Activated T-helper 1 cell treated with Interleukin-2 at 50 U/mL for 16 hours (primary cell): Measurements from ENCODE around the gene SLC47A2.

Experiments used
- DNase-seq: peaks from one replicate; pipeline ENCODE4 v3.0.0-alpha.2; 2020; ENCODE audit warnings: low read depth

The SLC47A2 gene

GRCh38 chr17:19645734-19646201 is 70.6 kb downstream of the SLC47A2 start:
- DNase-seq, result peak; percentile 9

DNA sequence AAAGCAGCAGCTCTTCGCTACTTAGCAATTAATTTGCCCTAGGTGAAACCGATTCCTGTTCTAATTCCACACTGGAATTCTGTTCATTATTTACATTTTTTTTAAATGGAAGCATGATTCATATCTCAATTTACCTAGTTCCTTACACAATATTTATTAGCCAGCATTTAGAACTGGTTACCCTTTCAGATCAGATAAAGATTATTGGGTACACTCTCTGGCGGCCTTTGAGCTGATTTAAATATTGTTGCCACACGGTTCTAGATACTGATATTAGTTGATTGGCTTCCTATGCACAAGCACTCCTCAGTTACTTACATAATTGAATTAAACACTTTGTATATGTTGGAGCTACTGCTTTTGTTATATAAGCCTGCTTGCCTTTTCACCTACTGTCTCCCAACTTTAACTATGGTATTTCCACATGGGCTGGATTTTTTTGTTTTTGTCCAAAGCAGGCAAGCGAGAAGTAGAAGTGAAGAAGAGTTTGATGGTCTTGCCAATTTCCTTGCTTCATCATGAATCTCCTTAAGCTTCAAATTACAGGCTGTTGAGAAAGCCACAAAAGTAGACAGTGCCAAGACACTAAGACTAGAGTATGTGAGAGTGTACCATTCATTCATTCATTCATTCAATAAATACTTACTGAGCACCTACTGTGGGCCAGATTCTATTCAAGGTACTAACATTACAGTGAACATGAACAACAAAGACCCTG is 71.7 kb downstream of the SLC47A2 start:
- no peak for DNase-seq

DNA sequence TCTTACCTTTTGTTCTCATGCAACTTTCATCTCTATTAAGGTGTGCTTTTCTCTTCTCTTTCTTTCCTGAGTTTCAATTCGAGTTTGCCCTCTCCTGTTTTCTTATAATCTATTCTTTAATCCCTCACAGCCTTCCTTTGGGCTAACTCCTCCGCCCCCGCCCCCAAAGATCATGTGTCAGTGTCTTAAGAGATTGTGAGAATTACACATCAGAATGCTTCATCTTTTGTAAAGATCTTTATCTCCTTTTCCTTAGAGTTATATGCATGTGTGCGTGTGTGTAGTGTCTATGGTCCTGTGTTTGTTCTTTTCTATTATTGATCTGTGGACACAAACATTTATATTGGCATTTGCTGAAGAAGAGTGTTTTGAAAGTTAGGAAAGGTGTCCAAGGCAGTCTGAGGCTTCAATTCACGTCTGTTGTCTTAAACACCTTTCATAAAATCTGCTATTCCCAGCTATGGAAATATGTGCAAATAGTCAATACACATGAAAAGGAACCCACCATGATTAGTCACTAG is 74.0 kb downstream of the SLC47A2 start:
- no peak for DNase-seq

DNA sequence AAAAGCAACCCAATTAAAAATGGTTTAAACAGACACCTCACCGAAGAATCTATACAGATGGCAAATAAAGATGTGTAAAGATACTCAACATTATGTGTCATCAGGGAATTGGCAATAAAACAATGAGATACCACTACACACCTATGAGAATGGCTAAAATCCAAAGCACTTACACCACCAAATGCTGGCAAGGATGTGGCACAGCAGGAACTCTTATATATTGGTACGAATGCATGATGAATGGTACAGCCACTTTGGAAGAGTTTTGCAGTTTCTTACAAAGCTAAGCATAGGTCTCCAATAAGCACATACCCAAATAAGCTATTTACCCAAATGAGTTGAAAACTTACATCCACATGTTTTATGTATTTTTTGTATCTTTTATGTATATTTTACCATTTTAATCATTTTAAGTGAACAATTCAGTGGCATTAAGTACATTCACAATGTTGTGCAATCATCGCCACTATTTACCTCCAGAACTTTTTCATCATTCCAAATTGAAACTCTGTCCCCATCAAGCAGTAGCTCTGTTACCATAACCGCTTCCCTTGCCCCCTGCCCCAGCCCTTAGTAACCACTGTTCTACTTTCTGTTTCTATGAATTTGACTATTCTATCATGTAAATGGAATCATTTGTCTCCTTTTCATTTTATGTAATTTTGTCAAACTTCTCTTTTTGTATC is 74.6 kb downstream of the SLC47A2 start:
- no peak for DNase-seq

GRCh38 chr17:19631905-19632304 is 84.5 kb downstream of the SLC47A2 start:
- no peak for DNase-seq

GRCh38 chr17:19630661-19631060 is 85.7 kb downstream of the SLC47A2 start:
- no peak for DNase-seq

DNA sequence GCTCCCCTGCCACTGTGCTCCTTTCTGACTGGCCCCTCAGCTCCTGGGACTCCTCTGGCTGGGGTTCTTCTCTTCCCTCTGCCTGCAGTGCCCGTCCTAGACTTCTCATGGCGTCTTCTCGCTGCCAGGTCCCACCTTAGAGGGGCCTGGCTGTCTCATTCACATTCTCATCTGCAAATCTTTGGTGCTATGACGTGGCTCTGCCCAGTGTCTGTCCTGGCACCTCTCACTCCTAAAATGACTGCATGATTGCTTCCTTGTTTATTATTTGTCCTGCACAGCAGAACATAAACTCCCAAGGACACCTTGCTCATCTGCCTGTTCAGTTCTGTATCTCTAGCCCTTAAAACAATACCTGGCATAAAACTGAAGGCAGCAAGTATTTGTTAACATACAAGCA is 86.3 kb downstream of the SLC47A2 start:
- no peak for DNase-seq

GRCh38 chr17:19629449-19629848 is 86.9 kb downstream of the SLC47A2 start:
- no peak for DNase-seq
